Activated CD4-positive, CD25-positive, alpha-beta regulatory T cell treated with anti-CD3 and anti-CD28 coated beads, Interleukin-2, amount 50 U/mL, for 72 hours (primary cell): ENCODE results near the gene PCDHGA5.
"Not testable (repeated sequence)": the region's sequence is repeated elsewhere in the genome, so short reads cannot be mapped to it uniquely, and the experiment has no call there.

Experiments
- DNase-seq: peaks from one replicate; pipeline ENCODE4 v3.0.0; 2021

Gene PCDHGA5

DNA sequence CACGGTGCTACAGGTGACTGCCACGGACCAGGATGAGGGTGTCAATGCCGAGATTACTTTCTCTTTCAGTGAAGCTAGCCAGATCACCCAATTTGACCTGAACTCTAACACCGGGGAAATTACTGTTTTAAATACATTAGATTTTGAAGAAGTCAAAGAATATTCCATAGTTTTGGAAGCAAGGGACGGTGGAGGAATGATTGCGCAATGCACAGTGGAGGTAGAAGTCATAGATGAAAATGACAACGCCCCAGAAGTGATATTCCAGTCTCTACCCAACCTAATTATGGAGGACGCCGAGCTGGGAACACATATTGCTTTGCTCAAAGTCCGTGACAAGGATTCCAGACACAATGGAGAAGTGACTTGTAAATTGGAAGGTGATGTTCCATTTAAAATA lies 24.7 kb downstream of the PCDHGA5 start:
- no peak for DNase-seq

- DNase-seq: no peak
Measured at GRCh38 chr5:141389153-141390042, 25.4 kb downstream of the PCDHGA5 start.

DNA sequence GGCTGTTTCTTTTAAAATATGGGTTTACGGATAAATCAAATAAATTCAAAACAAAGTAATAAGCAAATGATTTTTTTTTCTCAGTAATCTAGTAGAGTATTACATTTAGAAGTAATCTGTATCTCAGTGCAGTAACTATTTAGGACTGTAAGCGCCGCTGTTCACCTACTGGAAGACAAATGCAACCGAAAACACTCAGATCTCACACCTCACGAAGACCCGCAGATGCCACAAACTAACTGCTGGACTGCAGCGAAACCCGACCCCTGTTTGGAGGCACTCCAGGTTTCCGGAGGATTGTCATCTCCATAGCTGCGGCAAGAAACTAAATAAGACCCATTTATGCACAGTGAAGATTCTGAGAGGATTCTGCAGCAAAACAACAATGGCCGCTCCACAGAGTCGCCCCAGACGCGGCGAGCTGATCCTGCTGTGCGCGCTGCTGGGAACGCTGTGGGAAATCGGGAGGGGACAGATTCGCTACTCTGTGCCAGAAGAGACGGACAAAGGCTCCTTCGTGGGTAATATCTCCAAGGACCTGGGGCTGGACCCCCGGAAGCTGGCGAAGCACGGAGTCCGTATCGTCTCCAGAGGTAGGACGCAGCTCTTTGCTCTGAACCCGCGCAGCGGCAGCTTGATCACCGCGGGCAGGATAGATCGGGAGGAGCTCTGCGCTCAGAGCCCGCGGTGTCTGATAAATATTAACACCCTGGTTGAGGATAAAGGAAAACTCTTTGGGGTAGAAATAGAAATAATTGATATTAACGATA lies 28.7 kb downstream of the PCDHGA5 start, which contains the start of gene PCDHGA8:
Gene PCDHGA8, plus strand, starts transcription at position 205 of the 770 bp plus-strand sequence. Its CDS starts 181 bp downstream, at position 386.
- DNase-seq: no peak

- no peak for DNase-seq
Measured at GRCh38 chr5:141393267-141393666, 29.3 kb downstream of the PCDHGA5 start.

DNA sequence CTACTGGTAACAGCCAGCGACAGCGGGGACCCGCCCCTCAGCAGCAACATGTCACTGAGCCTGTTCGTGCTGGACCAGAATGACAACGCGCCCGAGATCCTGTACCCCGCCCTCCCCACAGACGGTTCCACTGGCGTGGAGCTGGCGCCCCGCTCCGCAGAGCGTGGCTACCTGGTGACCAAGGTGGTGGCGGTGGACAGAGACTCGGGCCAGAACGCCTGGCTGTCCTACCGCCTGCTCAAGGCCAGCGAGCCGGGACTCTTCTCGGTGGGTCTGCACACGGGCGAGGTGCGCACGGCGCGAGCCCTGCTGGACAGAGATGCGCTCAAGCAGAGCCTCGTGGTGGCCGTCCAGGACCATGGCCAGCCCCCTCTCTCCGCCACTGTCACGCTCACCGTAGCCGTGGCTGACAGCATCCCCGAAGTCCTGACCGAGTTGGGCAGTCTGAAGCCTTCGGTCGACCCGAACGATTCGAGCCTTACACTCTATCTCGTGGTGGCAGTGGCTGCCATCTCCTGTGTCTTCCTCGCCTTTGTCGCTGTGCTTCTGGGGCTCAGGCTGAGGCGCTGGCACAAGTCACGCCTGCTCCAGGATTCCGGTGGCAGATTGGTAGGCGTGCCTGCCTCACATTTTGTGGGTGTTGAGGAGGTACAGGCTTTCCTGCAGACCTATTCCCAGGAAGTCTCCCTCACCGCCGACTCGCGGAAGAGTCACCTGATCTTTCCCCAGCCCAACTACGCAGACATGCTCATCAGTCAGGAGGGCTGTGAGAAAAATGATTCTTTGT lies 30.6 kb downstream of the PCDHGA5 start:
- not testable (repeated sequence) for DNase-seq

DNA sequence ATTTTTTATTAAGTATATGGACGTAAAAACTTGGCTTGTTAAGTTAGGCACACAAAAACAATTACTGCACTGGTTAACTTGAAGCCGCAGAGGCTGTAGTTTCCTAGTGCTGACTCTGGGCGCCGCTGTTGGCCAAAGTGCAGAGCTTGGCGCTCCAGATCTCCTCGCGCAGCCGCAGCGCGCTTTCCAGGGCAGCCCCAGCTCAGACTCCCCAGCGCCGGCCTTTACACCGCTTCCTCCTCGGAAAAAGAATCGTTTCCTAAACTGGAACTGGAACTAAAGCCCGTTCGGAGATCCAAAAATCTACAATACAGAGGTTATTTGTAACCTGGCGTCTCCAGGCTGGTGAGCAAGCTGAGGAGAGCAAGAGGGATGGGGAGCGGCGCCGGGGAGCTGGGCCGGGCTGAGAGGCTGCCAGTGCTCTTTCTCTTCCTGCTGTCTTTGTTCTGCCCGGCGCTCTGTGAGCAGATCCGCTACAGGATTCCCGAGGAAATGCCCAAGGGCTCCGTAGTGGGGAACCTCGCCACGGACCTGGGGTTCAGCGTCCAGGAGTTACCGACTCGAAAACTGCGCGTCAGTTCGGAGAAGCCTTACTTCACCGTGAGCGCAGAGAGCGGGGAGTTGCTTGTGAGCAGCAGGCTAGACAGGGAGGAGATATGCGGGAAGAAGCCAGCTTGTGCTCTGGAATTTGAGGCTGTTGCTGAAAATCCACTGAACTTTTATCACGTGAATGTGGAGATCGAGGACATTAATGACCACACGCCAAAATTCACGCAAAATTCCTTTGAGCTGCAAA lies 34.0 kb downstream of the PCDHGA5 start, which contains the start of gene PCDHGB5:
Gene PCDHGB5, plus strand, starts transcription at position 192 of the 796 bp plus-strand sequence. Its CDS starts 181 bp downstream, at position 373.
- DNase-seq: not testable (repeated sequence)

GRCh38 chr5:141398608-141399007 lies 34.6 kb downstream of the PCDHGA5 start:
- no peak for DNase-seq

GRCh38 chr5:141399555-141400258 lies 35.7 kb downstream of the PCDHGA5 start:
- DNase-seq: no peak

DNA sequence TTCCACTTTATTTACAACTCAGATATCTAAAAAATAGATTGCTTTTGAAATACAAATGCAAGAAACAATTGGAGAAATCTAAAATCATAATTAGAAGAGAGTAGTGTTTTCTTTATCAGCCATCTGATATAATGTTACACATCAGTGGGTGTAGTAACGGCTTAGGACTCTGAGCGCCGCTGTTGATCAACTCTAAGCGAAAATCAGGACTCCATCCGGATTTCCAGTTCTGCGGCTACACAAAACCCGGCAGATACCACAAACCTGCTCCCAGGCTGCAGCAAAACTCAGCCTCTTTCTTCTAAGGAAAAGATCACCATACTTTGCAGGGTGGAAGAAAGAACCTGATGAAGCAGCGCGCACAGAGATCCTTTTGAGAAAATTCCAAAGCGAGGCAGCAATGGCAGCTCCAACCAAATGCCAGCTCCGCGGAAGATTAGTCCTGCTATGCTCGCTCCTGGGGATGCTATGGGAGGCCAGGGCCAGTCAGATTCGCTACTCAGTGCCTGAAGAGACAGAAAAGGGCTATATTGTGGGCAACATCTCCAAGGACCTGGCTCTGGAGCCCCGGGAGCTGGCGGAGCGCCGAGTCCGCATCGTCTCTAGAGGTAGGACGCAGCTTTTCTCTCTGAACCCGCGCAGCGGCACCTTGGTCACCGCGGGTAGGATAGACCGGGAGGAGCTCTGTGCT lies 38.7 kb downstream of the PCDHGA5 start, which contains the start of gene PCDHGA9:
Gene PCDHGA9, plus strand, starts transcription at position 226 of the 691 bp plus-strand sequence. Its CDS starts 175 bp downstream, at position 401.
- DNase-seq: no peak

GRCh38 chr5:141403387-141403786 lies 39.4 kb downstream of the PCDHGA5 start:
- no peak for DNase-seq

DNA sequence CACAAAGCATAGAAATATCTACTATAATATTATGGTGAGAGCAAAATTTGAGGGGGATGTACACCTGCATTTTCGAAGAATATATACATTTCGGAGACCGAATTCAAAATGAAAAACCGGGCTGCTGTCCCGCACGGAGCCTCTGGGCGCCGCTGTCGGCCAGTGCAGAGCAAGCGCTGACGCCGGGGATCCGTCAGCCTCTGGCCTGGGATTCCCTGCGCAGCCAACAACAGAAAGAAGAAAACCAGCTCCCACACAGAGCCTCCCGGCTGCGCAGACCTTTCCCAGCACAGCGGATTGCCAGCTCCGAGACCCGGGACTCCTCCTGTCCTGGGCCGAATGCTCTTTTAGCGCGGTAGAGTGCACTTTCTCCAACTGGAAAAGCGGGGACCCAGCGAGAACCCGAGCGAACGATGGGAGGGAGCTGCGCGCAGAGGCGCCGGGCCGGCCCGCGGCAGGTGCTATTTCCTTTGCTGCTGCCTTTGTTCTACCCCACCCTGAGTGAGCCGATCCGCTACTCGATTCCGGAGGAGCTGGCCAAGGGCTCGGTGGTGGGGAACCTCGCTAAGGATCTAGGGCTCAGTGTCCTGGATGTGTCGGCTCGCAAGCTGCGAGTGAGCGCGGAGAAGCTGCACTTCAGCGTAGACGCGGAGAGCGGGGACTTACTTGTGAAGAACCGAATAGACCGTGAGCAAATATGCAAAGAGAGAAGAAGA lies 44.0 kb downstream of the PCDHGA5 start, which contains the start of gene PCDHGB6:
Gene PCDHGB6, plus strand, starts transcription at position 232 of the 716 bp plus-strand sequence. Its CDS starts 182 bp downstream, at position 414.
- not testable (repeated sequence) for DNase-seq

DNA sequence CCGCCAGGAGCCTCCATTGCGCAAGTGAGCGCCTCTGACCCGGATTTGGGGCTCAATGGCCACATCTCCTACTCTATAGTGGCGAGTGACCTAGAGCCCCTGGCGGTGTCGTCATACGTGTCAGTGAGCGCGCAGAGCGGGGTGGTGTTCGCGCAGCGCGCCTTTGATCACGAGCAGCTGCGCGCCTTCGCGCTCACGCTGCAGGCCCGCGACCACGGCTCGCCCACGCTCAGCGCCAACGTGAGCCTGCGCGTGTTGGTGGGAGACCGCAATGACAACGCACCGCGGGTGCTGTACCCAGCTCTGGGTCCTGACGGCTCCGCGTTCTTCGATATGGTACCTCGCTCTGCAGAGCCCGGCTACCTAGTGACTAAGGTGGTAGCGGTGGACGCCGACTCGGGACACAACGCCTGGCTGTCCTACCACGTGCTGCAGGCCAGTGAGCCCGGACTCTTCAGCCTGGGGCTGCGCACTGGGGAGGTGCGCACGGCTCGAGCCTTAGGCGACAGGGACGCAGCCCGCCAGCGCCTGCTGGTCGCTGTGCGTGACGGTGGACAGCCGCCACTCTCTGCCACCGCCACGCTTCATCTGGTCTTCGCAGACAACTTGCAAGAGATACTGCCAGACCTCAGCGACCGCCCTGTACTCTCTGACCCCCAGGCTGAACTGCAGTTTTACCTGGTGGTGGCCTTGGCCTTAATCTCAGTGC lies 45.8 kb downstream of the PCDHGA5 start:
- no peak for DNase-seq

DNA sequence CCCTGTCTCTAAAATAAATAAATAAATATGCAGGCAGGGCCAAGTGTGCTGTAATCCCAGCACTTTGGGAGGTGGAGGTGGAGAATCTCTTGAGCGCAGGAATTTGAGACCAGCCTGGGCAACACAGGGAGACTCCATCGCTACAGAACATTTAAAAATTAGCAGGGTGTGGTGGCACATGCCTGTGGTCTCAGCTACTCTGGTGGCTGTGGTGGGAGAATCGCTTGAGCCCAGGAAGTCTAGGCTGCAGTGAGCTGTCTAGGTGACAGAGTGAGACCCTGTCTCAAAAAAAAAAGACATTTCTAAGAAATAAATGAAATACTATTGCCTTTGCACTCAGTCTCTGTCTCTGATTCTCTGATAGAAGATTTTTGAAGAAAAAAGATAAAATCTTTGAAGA lies 47.6 kb downstream of the PCDHGA5 start:
- no peak for DNase-seq

DNA sequence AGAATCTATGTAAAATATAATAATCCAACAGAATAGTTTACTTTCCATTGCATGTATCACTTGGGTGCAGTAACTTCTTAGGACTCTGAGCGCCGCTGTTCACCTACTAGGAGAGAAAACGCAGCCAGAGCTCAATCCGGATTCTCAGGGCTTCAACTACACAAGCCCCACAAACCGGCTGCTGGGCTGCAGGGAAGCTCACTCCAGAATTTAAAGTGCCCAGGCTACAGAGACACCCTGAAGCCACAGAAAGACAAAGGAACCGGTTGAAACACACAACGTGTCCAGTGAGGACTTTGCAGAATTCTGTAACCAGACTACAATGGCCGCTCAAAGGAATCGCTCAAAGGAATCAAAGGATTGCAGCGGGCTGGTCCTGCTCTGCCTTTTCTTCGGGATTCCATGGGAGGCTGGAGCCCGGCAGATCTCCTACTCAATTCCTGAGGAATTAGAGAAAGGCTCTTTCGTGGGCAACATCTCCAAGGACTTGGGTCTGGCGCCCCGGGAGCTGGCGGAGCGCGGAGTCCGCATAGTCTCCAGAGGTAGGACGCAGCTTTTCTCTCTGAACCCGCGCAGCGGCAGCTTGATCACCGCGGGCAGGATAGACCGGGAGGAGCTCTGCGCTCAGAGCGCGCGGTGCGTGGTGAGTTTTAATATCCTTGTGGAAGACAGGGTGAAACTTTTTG lies 49.0 kb downstream of the PCDHGA5 start, which contains the start of gene PCDHGA10:
Gene PCDHGA10, plus strand, starts transcription at position 134 of the 686 bp plus-strand sequence. Its CDS starts 189 bp downstream, at position 323.
- no peak for DNase-seq

- DNase-seq: no peak
Measured at GRCh38 chr5:141413540-141414069, 49.6 kb downstream of the PCDHGA5 start.

- DNase-seq: not testable (repeated sequence)
Measured at GRCh38 chr5:141414548-141415274, 50.7 kb downstream of the PCDHGA5 start.

DNA sequence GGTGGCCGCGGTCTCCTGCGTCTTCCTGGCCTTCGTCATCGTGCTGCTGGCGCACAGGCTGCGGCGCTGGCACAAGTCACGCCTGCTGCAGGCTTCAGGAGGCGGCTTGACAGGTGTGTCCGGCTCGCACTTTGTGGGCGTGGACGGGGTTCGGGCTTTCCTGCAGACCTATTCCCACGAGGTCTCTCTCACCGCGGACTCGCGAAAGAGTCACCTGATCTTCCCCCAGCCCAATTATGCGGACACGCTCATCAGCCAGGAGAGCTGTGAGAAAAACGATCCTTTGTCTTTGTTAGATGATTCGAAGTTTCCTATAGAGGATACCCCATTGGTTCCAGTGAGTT lies 51.3 kb downstream of the PCDHGA5 start:
- DNase-seq: not testable (repeated sequence)
